ENCODE measurements around the gene CPE.

The CPE gene

GRCh38 chr4:165506849-165507248 is 128.0 kb downstream of the CPE start:
- TF ChIP-seq FOXP2 (optimal IDR thresholded peaks at IDR 0.05; ENCODE audit: borderline replicate concordance, extremely low read depth, extremely low read length, insufficient read depth) (no peak), TAF1 (IDR thresholded peaks at IDR 0.05; ENCODE audit: borderline replicate concordance, insufficient read depth, low read length) (no peak), POLR2AphosphoS5 (IDR thresholded peaks at IDR 0.05; ENCODE audit: low read depth, low read length) (no peak), SIN3A (IDR thresholded peaks at IDR 0.05; ENCODE audit: borderline replicate concordance, insufficient read depth, low read length) (no peak)
- TF ChIP-seq, protein P1, sequence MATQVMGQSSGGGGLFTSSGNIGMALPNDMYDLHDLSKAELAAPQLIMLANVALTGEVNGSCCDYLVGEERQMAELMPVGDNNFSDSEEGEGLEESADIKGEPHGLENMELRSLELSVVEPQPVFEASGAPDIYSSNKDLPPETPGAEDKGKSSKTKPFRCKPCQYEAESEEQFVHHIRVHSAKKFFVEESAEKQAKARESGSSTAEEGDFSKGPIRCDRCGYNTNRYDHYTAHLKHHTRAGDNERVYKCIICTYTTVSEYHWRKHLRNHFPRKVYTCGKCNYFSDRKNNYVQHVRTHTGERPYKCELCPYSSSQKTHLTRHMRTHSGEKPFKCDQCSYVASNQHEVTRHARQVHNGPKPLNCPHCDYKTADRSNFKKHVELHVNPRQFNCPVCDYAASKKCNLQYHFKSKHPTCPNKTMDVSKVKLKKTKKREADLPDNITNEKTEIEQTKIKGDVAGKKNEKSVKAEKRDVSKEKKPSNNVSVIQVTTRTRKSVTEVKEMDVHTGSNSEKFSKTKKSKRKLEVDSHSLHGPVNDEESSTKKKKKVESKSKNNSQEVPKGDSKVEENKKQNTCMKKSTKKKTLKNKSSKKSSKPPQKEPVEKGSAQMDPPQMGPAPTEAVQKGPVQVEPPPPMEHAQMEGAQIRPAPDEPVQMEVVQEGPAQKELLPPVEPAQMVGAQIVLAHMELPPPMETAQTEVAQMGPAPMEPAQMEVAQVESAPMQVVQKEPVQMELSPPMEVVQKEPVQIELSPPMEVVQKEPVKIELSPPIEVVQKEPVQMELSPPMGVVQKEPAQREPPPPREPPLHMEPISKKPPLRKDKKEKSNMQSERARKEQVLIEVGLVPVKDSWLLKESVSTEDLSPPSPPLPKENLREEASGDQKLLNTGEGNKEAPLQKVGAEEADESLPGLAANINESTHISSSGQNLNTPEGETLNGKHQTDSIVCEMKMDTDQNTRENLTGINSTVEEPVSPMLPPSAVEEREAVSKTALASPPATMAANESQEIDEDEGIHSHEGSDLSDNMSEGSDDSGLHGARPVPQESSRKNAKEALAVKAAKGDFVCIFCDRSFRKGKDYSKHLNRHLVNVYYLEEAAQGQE (IDR thresholded peaks at IDR 0.05; ENCODE audit: insufficient read depth in 1 of 2, low read depth in 2 of 2, low read length in 2 of 2), result no peak

DNA sequence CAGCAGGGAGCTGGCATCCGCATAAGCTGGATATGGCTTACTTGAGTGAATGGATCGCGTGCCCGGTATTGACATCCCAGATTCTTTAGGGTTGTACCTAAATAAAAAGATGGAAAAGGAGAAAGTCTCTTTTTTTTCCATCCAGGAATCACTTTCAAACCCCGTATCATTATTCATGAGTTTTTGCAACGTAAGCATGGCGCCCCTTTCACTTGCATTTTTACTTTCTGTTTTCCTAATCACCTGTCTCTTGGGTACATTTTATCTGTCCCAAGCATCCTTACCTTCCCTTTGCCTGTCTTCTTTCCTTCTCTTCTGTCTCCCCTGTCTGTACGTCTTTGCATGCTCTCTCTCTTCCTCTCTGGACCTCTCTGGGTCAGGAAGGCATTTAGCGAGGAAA is 128.6 kb downstream of the CPE start:
- TF ChIP-seq POLR2AphosphoS5 (IDR thresholded peaks at IDR 0.05; ENCODE audit: low read depth, low read length) (no peak), TAF1 (IDR thresholded peaks at IDR 0.05; ENCODE audit: borderline replicate concordance, insufficient read depth, low read length) (no peak), SIN3A (IDR thresholded peaks at IDR 0.05; ENCODE audit: borderline replicate concordance, insufficient read depth, low read length) (no peak), FOXP2 (optimal IDR thresholded peaks at IDR 0.05; ENCODE audit: borderline replicate concordance, extremely low read depth, extremely low read length, insufficient read depth) (no peak)
- TF ChIP-seq, protein P1 (IDR thresholded peaks at IDR 0.05; ENCODE audit: insufficient read depth in 1 of 2, low read depth in 2 of 2, low read length in 2 of 2), result no peak

DNA sequence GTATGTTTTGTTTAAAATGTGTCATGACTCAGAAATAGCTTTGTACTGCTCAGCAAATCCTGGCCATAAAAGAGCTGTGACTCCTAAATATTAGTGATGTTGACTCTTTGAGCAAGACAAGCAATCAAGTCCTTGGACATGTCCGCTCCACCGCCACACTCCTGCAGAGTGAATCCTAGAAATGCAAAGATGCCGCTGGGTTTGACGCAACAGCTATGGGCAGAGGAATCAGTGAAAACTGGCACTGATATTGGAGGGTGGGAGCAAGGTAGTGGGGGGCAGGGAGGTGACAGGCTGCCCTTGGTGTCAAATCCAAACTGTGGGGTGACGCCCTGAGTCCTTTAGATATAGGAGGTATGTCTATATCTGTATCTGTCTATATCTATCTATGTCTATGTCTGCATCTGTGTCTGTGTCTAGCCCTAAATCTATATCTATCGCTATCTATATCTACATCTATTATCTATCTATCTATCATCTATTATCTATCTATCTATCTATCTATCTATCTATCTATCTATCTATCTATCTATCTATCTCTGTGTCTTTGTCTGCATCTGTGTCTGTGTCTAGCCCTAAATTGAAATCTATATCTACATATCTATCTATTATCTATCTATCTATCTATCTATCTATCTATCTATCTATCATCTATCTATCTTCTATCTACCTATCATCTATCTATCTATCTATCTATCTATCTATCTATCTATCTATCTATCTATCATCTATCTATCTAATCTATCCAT is 129.7 kb downstream of the CPE start:
- TF ChIP-seq, protein P1 (IDR thresholded peaks at IDR 0.05; ENCODE audit: insufficient read depth in 1 of 2, low read depth in 2 of 2, low read length in 2 of 2), result no peak
- TF ChIP-seq FOXP2 (optimal IDR thresholded peaks at IDR 0.05; ENCODE audit: borderline replicate concordance, extremely low read depth, extremely low read length, insufficient read depth), result no peak
- TF ChIP-seq SIN3A (IDR thresholded peaks at IDR 0.05; ENCODE audit: borderline replicate concordance, insufficient read depth, low read length), result no peak
- TF ChIP-seq TAF1 (IDR thresholded peaks at IDR 0.05; ENCODE audit: borderline replicate concordance, insufficient read depth, low read length), result no peak
- no peak for TF ChIP-seq POLR2AphosphoS5 (IDR thresholded peaks at IDR 0.05; ENCODE audit: low read depth, low read length)

DNA sequence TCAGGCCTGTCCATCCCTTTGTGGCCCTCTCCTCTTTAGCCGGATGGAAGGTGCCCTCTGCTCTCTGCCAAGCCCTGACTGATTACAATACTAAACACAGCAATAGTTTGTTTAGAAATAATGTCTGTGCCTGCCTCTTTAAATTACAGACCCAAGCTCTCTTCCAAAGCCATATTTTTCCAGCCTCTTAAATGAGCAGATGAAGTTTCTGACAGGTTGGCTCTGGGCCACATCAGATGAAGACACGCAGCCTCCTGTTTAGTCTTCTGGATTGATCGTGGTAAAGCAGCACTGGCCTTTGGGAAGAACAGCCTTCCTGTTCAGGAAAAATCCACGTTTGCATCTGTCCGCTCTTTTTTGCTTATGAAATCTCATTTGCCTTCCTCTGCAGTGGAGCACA is 133.6 kb downstream of the CPE start:
- TF ChIP-seq, protein P1 (IDR thresholded peaks at IDR 0.05; ENCODE audit: insufficient read depth in 1 of 2, low read depth in 2 of 2, low read length in 2 of 2), result no peak
- TF ChIP-seq TAF1 (IDR thresholded peaks at IDR 0.05; ENCODE audit: borderline replicate concordance, insufficient read depth, low read length) (no peak), POLR2AphosphoS5 (IDR thresholded peaks at IDR 0.05; ENCODE audit: low read depth, low read length) (no peak), FOXP2 (optimal IDR thresholded peaks at IDR 0.05; ENCODE audit: borderline replicate concordance, extremely low read depth, extremely low read length, insufficient read depth) (no peak), SIN3A (IDR thresholded peaks at IDR 0.05; ENCODE audit: borderline replicate concordance, insufficient read depth, low read length) (no peak)

Data from PFSK-1 (cell line).